ENCODE results near the gene CYB561A3. TPM values are rescaled to one million over a fixed set of nuclear protein-coding genes. Genes with fewer than 3 reads are reported as not detected.
"Not testable (repeated sequence)": the region's sequence is repeated elsewhere in the genome, so short reads cannot be mapped to it uniquely, and the experiment has no call there.

The CYB561A3 gene
- total RNA-seq, 4 donors from 2014 or later: 75.9 to 112 (median 87.4) TPM

- Histone ChIP-seq H3K36me3 (peaks cover 0 to 66% (median 0%) of the 10 kb centered on the region in 3 donors), H3K4me3 (no peak overlapping the region), H3K4me1 (no peaks in the 10 kb centered on the region), H3K9me3 (no peaks in the 10 kb centered on the region), H3K27me3 (no peaks in the 10 kb centered on the region), H3K27ac (no peak overlapping the region)
- TF ChIP-seq CTCF (IDR thresholded peaks at IDR 0.05) (no peak), POLR2A (IDR thresholded peaks at IDR 0.05) (no peak)
- no peak for DNase-seq
Observed at GRCh38 chr11:61403658-61404057, 42.0 kb upstream of the CYB561A3 start.

GRCh38 chr11:61401573-61401972 lies 39.9 kb upstream of the CYB561A3 start:
- Histone ChIP-seq H3K27ac (no peak overlapping the region), H3K27me3 (no peaks in the 10 kb centered on the region), H3K4me3 (no peak overlapping the region), H3K9me3 (no peaks in the 10 kb centered on the region), H3K36me3 (peaks cover 0 to 59% (median 0%) of the 10 kb centered on the region in 3 donors), H3K4me1 (no peaks in the 10 kb centered on the region)
- no peak for TF ChIP-seq POLR2A (IDR thresholded peaks at IDR 0.05)
- DNase-seq: no peak

- no peaks in the 10 kb centered on the region for H3K9me3 ChIP-seq
- H3K27me3 ChIP-seq: no peaks in the 10 kb centered on the region
- H3K4me3 ChIP-seq: no peak overlapping the region
- no peak overlapping the region for H3K27ac ChIP-seq
- no peak for DNase-seq
- H3K4me1 ChIP-seq: no peaks in the 10 kb centered on the region
- no peak for TF ChIP-seq CTCF (IDR thresholded peaks at IDR 0.05)
- TF ChIP-seq POLR2A (IDR thresholded peaks at IDR 0.05): no peak
- H3K36me3 ChIP-seq: peaks cover 0 to 59% (median 0%) of the 10 kb centered on the region in 3 donors
Observed at GRCh38 chr11:61401173-61401572, 39.5 kb upstream of the CYB561A3 start.

- H3K9me3 ChIP-seq: no peaks in the 10 kb centered on the region
- TF ChIP-seq POLR2A (IDR thresholded peaks at IDR 0.05): no peak
- TF ChIP-seq CTCF (IDR thresholded peaks at IDR 0.05): no peak
- H3K27ac ChIP-seq: peak overlapping the region; percentile 78 to 90 (median 83)
- DNase-seq: peak in 1 of 3 donors; percentile 28
- H3K4me3 ChIP-seq: peak overlapping the region; percentile 56 to 84 (median 66)
- peaks cover 0 to 34% (median 0%) of the 10 kb centered on the region in 3 donors for H3K36me3 ChIP-seq
- H3K27me3 ChIP-seq: no peaks in the 10 kb centered on the region
- H3K4me1 ChIP-seq: peaks cover 0 to 9% (median 3%) of the 10 kb centered on the region in 4 donors
Observed at GRCh38 chr11:61392981-61393595, 31.4 kb upstream of the CYB561A3 start.

GRCh38 chr11:61390161-61390560 lies 28.5 kb upstream of the CYB561A3 start:
- no peak overlapping the region for H3K27ac ChIP-seq
- H3K4me1 ChIP-seq: peaks cover 0 to 9% (median 3%) of the 10 kb centered on the region in 4 donors
- H3K9me3 ChIP-seq: no peaks in the 10 kb centered on the region
- TF ChIP-seq POLR2A (IDR thresholded peaks at IDR 0.05) (no peak), CTCF (IDR thresholded peaks at IDR 0.05) (no peak)
- H3K36me3 ChIP-seq: peaks cover 0 to 13% (median 0%) of the 10 kb centered on the region in 3 donors
- DNase-seq: no peak
- H3K27me3 ChIP-seq: no peaks in the 10 kb centered on the region
- H3K4me3 ChIP-seq: no peak overlapping the region

- H3K36me3 ChIP-seq: no peaks in the 10 kb centered on the region
- H3K27me3 ChIP-seq: no peaks in the 10 kb centered on the region
- H3K4me3 ChIP-seq: no peak overlapping the region
- peak in 3 of 6 experiments; percentile 20 to 40 (median 38) for TF ChIP-seq CTCF (IDR thresholded peaks at IDR 0.05)
- TF ChIP-seq POLR2A (IDR thresholded peaks at IDR 0.05): no peak
- peaks cover 0 to 16% (median 0%) of the 10 kb centered on the region in 4 donors for H3K4me1 ChIP-seq
- DNase-seq: no peak
- no peaks in the 10 kb centered on the region for H3K9me3 ChIP-seq
- H3K27ac ChIP-seq: peak overlapping the region in 1 of 4 donors; percentile 17
Observed at GRCh38 chr11:61384271-61385242, 22.9 kb upstream of the CYB561A3 start.

- Histone ChIP-seq H3K27ac (peak overlapping the region in 1 of 4 donors; percentile 17), H3K4me1 (peaks cover 0 to 16% (median 0%) of the 10 kb centered on the region in 4 donors)
- not testable (repeated sequence) for H3K4me3 ChIP-seq, H3K27me3 ChIP-seq, H3K9me3 ChIP-seq, H3K36me3 ChIP-seq, DNase-seq
Observed at GRCh38 chr11:61383859-61384258, 22.2 kb upstream of the CYB561A3 start.

All from Peyer's patch (tissue), 4 donors.